Natural killer cell (primary cell): ENCODE measurements around the gene SLCO2A1. TPM values are rescaled to one million over a fixed set of nuclear protein-coding genes. Genes with fewer than 3 reads are reported as not detected.
A peak's percentile ranks its signal among the peaks of the same experiment; 100 is the strongest.

Experiments used
- ATAC-seq, 3 donors: fragments of 150-1000 bp in 2 of 3; fragments of 200-7000 bp in 1 of 3; cut with Tn5 transposase; 1 replicate in 1 of 3; 2 replicates in 2 of 3; pipeline ENCODE4 v1.10.0; 2021; ENCODE audit warnings: mild to moderate bottlenecking in 2 of 3, moderate library complexity in 2 of 3
- DNase-seq, 2 donors: peaks; one replicate each; pipeline versions ENCODE4 v3.0.0 to v3.0.0-alpha.2; 2013 to 2021; ENCODE audit warnings: mixed read lengths in 1 of 2
- H3K27ac ChIP-seq: one replicate; pipeline ENCODE4 v1.5.1; 2013; ENCODE audit warnings: mild to moderate bottlenecking, low read length
- H3K27me3 ChIP-seq: one replicate; pipeline ENCODE4 v1.6.1; 2013; ENCODE audit warnings: low read length; ENCODE audit not compliant: control insufficient read depth, insufficient read depth
- H3K36me3 ChIP-seq: one replicate; pipeline ENCODE4 v1.6.1; 2013; ENCODE audit warnings: low read length; ENCODE audit not compliant: control insufficient read depth, insufficient read depth
- H3K4me1 ChIP-seq: one replicate; pipeline ENCODE4 v1.6.1; 2013; ENCODE audit warnings: low read length; ENCODE audit not compliant: control insufficient read depth, insufficient read depth
- H3K4me3 ChIP-seq: one replicate; pipeline ENCODE4 v1.5.1; 2013; ENCODE audit warnings: low read length
- H3K9me3 ChIP-seq: one replicate; pipeline ENCODE4 v1.6.1; 2013; ENCODE audit warnings: low read length; ENCODE audit not compliant: control insufficient read depth, insufficient read depth
- H3K27ac Mint-ChIP-seq, 2 donors: one replicate each; pipeline ENCODE4 v1.8.0; 2022; ENCODE audit warnings: mild to moderate bottlenecking in 2 of 2, mixed read lengths in 2 of 2, moderate library complexity in 1 of 2
- H3K27me3 Mint-ChIP-seq, 2 donors: one replicate each; pipeline ENCODE4 v1.8.0; 2022; ENCODE audit warnings: low read depth in 2 of 2, mixed read lengths in 2 of 2
- H3K36me3 Mint-ChIP-seq: one replicate; pipeline ENCODE4 v1.8.0; 2022; ENCODE audit warnings: mixed read lengths
- H3K4me1 Mint-ChIP-seq, 2 donors: one replicate each; pipeline ENCODE4 v1.8.0; 2022; ENCODE audit warnings: mixed read lengths in 2 of 2
- H3K4me3 Mint-ChIP-seq: one replicate; pipeline ENCODE4 v1.8.0; 2022; ENCODE audit warnings: mild to moderate bottlenecking, moderate library complexity, mixed read lengths
- H3K9me3 Mint-ChIP-seq, 2 donors: one replicate each; pipeline ENCODE4 v1.8.0; 2022; ENCODE audit warnings: mixed read lengths in 2 of 2
- CTCF ChIP-seq: fragments of 200-600 bp; IDR thresholded peaks from one replicate; pipeline ENCODE4 v1.8.0; 2022; ENCODE audit warnings: antibody characterized with exemption
- WGBS: methylation state at CpG from one replicate; pipeline ENCODE4 v1.1.7; 2013; ENCODE audit warnings: missing lambda C conversion rate; ENCODE audit not compliant: insufficient coverage; 5-methylcytosine and 5-hydroxymethylcytosine counted together
- intact Hi-C: fragments of 100-400 bp; cut with micrococcal nuclease; formaldehyde crosslinking; loops from one replicate; pipeline ENCODE4 v1.14.2; 2022
- total RNA-seq, 4 donors: library from RNA; stranded (reverse); fragments of 120-200 nt in 1 of 4; gene quantifications; one replicate each; pipeline versions ENCODE4 v1.2.3 to v1.2.4, GENCODE V29; 2013 to 2022

SLCO2A1 gene
- total RNA-seq, 3 donors from 2014 or later (not counting 1 experiment from before 2014, with no cell fraction given) = not detected

- no peaks in the 10 kb centered on the region for H3K36me3 Mint-ChIP-seq
- intact Hi-C loops = no loop called here
- ATAC-seq = no peak
- H3K4me3 ChIP-seq = no peak overlapping the region
- H3K27me3 Mint-ChIP-seq = peaks cover 7 to 8% of the 10 kb centered on the region in 2 donors
- no peak overlapping the region for H3K4me3 Mint-ChIP-seq
- H3K36me3 ChIP-seq = no peaks in the 10 kb centered on the region
- WGBS = 85% methylated on average over 5 of the region's 5 CpGs
- DNase-seq = no peak
- no peak overlapping the region for H3K27ac Mint-ChIP-seq
- no peaks in the 10 kb centered on the region for H3K4me1 ChIP-seq
- H3K9me3 ChIP-seq = no peaks in the 10 kb centered on the region
- no peaks in the 10 kb centered on the region for H3K27me3 ChIP-seq
- no peak for TF ChIP-seq CTCF
- H3K27ac ChIP-seq = no peak overlapping the region
- H3K4me1 Mint-ChIP-seq = no peaks in the 10 kb centered on the region
- H3K9me3 Mint-ChIP-seq = peaks cover 0 to 2% of the 10 kb centered on the region in 2 donors
Measured at GRCh38 chr3:134054231-134054630, 24.5 kb upstream of the SLCO2A1 start.

GRCh38 chr3:134052370-134052769 lies 22.6 kb upstream of the SLCO2A1 start:
- DNase-seq (no peak), ATAC-seq (no peak)
- H3K27me3 ChIP-seq = no peaks in the 10 kb centered on the region
- H3K27ac Mint-ChIP-seq = no peak overlapping the region
- H3K4me1 Mint-ChIP-seq = no peaks in the 10 kb centered on the region
- H3K27ac ChIP-seq = no peak overlapping the region
- no peaks in the 10 kb centered on the region for H3K36me3 Mint-ChIP-seq
- H3K27me3 Mint-ChIP-seq = peaks cover 7 to 13% of the 10 kb centered on the region in 2 donors
- no peak overlapping the region for H3K4me3 ChIP-seq
- H3K9me3 ChIP-seq = no peaks in the 10 kb centered on the region
- H3K9me3 Mint-ChIP-seq = peaks cover 0 to 2% of the 10 kb centered on the region in 2 donors
- intact Hi-C loops = no loop called here
- H3K4me1 ChIP-seq = no peaks in the 10 kb centered on the region
- no peak overlapping the region for H3K4me3 Mint-ChIP-seq
- H3K36me3 ChIP-seq = no peaks in the 10 kb centered on the region
- WGBS = 81% methylated on average over 4 of the region's 4 CpGs
- no peak for TF ChIP-seq CTCF

GRCh38 chr3:134049676-134050075 lies 20.0 kb upstream of the SLCO2A1 start:
- H3K27ac ChIP-seq = no peak overlapping the region
- no peak for TF ChIP-seq CTCF
- ATAC-seq (no peak), DNase-seq (no peak)
- peaks cover 0 to 2% of the 10 kb centered on the region in 2 donors for H3K9me3 Mint-ChIP-seq
- H3K4me1 Mint-ChIP-seq = no peaks in the 10 kb centered on the region
- H3K4me3 Mint-ChIP-seq = no peak overlapping the region
- WGBS = 78% methylated on average over 1 of the region's 1 CpG
- peaks cover 5% of the 10 kb centered on the region for H3K9me3 ChIP-seq
- peaks cover 7 to 13% of the 10 kb centered on the region in 2 donors for H3K27me3 Mint-ChIP-seq
- H3K4me1 ChIP-seq = no peaks in the 10 kb centered on the region
- H3K27ac Mint-ChIP-seq = no peak overlapping the region
- no peaks in the 10 kb centered on the region for H3K36me3 ChIP-seq
- H3K27me3 ChIP-seq = no peaks in the 10 kb centered on the region
- intact Hi-C loops = no loop called here
- H3K36me3 Mint-ChIP-seq = no peaks in the 10 kb centered on the region
- no peak overlapping the region for H3K4me3 ChIP-seq

GRCh38 chr3:134048278-134048996 lies 18.7 kb upstream of the SLCO2A1 start:
- Histone ChIP-seq H3K36me3 (no peaks in the 10 kb centered on the region), H3K27me3 (no peaks in the 10 kb centered on the region), H3K4me3 (no peak overlapping the region), H3K9me3 (peaks cover 5% of the 10 kb centered on the region), H3K4me1 (no peaks in the 10 kb centered on the region), H3K27ac (no peak overlapping the region)
- Mint-ChIP-seq H3K4me1 (no peaks in the 10 kb centered on the region), H3K36me3 (no peaks in the 10 kb centered on the region), H3K27ac (no peak overlapping the region), H3K9me3 (peaks cover 0 to 2% of the 10 kb centered on the region in 2 donors), H3K4me3 (no peak overlapping the region), H3K27me3 (peaks cover 7 to 13% of the 10 kb centered on the region in 2 donors)
- DNase-seq (no peak), ATAC-seq (peak in 1 of 3 donors; percentile 30)
- 88% methylated on average over 9 of the region's 9 CpGs for WGBS
- intact Hi-C loops = no loop called here
- TF ChIP-seq CTCF = no peak
